HG02610 (cell line): ENCODE results near the gene RNASE1.

Experiments used
- ATAC-seq: cut with Tn5 transposase; IDR thresholded peaks from one replicate; pipeline ENCODE4 v1.9.1; 2021; ENCODE audit warnings: mild to moderate bottlenecking, moderate library complexity; ENCODE audit not compliant: unreplicated experiment

The RNASE1 gene

DNA sequence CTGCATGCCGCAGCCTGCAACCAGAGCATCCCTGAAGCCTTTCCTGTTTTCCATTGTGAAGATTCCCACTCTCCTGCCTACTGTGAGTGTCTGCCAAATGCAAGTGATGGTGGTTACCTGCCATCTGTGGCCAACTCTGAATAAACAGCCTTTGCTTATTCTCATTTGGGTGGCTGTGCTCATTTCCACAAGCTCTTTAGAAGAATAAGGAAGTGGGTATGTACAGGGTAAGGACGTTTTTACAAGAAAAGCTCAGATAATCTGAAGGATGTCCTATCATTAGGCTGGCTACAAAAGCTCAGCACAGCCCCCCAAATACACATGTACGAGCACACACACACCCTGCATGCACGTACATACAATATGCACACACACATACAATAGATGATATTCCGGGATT lies 7.3 kb upstream of the RNASE1 start:
- no peak for ATAC-seq

DNA sequence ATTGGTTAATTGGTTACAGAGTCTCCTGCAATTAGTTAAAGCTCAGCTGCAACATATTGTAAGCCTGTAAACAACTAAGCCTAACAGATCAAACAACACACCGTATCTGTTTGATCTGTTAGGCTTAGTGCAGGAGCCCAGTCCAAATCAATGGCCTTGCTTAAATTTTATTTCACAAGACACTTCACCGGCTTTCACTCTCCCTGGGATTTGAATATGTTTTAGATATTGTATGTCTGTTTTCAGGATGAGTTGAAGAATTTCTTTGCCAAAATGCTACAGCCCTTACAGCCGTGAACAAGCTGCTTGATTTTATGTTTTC lies 5.5 kb upstream of the RNASE1 start:
- ATAC-seq: no peak

DNA sequence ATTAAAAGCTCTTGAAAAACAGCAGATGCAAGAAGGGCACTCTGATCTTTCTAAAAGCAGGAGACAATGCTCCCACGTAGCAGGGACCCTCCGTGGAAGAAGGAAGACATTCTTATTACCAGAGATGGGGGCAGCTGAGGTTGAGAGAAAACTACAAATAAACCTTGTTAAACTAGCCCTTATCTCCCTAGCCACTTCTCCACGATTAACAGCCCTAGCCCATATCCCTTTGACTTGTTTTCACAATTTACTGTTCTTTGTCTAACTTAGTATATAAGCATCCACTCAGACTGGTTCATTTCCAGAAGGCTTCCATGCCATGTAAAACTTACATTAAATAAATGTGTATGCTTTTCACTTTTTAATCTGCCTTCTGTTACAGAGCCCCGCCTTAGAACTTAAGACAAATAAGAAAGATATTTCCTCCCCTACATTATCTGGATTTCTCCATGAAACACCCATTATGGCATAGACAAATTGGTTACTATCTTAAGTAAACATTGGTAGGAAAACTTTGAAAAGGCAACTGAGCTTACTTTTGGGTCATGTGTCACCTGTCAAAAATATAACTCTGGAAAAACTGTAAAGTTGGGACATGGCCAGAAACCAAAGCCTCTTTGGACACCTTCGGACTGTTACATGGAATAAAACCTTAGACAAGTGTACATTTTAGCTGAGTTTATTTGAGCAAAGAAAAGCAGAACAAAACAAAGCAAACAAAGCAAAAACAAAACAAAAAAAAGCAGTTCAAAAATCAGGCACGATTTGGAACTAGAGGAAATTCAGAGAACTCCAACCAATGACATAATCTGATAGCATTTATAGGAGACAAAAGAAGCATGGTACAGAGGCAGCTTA lies 4.9 kb upstream of the RNASE1 start:
- ATAC-seq: no peak

GRCh38 chr14:20805485-20805884 lies 2.8 kb upstream of the RNASE1 start:
- ATAC-seq: no peak

GRCh38 chr14:20803223-20803622 lies 579 bp upstream of the RNASE1 start:
- no peak for ATAC-seq

DNA sequence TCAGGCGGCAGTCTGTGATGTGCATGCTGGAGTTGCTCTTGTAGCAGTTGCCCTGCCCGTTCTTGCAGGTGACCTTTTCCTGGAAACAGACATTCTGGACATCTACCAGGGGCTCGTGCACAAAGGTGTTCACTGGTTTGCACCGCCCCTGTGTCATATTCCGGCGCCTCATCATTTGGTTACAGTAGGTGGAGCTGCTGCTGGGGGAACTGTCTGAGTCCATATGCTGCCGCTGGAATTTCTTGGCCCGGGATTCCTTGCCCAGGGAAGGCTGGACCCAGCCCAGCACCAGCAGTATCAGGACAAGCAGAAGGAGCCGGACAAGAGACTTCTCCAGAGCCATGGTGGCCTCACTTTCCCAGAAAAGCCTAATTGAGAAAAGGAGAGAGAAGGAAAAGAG lies 918 bp downstream of the RNASE1 start:
- ATAC-seq: no peak

DNA sequence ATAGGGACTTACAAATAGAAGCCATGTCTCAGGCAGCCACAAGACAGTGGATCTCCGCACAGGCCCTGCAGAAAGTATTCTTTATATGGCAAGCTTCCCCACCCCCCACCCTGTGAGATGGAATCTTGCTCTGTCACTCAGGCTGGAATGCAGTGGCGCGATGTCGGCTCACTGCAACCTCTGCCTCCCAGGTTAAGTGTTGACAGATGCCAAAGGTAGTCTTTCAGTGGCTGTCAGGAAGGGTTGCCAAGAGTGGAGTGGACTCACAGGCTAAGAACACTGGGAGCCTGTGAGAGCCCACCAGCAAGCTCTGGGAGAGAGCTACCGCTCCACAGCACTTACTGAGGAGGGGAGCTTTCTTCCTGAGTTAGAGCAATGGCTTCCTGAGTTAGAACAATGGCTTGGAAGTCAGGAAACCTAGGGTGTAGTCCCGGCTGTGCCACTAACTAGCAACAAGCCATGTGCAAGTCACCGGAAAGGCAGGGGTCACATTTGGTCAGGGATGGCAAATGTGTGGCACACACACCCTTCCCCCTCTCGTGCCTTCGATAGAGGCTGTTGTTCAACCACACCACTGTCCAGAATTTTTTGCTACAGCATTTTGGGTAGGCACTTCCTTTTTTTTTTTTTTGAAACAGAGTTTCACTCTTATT lies 2.6 kb downstream of the RNASE1 start:
- no peak for ATAC-seq

- no peak for ATAC-seq
These were observed 3.2 kb downstream of the RNASE1 start for GRCh38 chr14:20799456-20799891.

GRCh38 chr14:20798932-20799331 lies 3.7 kb downstream of the RNASE1 start:
- ATAC-seq: no peak

GRCh38 chr14:20798318-20798717 lies 4.3 kb downstream of the RNASE1 start:
- no peak for ATAC-seq

DNA sequence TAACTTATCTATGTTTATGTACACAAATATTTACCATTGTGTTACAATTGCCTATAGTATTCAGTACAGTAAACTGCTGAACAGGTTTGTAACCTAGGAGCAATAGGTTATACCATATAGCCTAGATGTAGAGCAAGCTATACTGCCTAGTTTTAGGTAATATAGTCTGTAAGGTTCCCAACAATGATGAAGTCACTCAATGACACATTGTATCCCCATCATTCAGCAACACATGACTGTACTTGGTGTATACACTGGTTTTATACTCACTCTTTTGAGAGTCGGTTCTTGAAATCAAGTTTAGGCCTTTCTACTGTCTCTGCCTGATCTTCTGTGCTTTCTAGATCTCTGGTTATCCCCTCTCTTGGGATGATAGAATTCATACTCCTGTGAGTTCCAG lies 5.5 kb downstream of the RNASE1 start:
- ATAC-seq: no peak

- no peak for ATAC-seq
These were observed 7.8 kb downstream of the RNASE1 start for GRCh38 chr14:20794644-20795369.

DNA sequence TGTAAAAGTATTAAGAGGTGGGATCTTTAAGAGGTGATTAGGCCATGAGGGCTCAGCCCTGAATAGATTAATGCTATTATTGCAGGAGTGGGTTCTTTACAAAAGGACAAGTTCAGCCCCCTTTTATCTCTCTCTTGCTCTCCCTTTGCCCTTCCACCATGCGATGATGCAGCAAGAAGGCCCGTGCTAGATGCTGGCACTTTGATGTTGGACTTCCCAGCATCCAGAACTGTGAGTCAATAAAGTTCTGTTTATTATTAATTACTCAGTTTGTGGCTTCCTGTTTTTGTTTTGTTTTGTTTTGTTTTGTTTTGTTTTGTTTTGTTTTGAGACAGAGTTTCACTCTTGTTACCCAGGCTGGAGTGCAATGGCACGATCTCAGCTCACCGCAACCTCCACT lies 10.1 kb downstream of the RNASE1 start:
- ATAC-seq: no peak

- ATAC-seq: no peak
These were observed 11.0 kb downstream of the RNASE1 start for GRCh38 chr14:20791597-20791996.

DNA sequence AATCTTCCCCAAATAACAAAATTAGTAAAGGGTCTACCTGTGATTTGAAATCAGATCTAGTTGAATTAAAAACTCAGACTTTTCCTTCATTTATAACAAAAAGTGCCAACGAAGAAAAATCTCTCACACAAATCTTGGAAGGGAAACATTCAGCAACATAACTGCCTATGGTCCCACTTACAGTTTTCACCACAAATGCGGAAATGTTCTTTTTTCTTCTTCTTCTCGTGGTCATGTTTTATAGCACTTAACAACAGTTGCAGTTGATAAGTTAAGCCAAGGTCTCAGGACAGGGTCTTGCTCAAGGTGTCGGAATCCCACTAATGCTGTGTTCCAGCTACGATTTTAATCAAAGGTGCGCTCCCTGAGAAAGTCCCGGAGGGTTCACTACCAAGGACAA lies 11.5 kb downstream of the RNASE1 start:
- ATAC-seq: no peak

GRCh38 chr14:20790464-20791116 lies 12.1 kb downstream of the RNASE1 start:
- no peak for ATAC-seq

- ATAC-seq: no peak
These were observed 13.3 kb downstream of the RNASE1 start for GRCh38 chr14:20789230-20789813.

DNA sequence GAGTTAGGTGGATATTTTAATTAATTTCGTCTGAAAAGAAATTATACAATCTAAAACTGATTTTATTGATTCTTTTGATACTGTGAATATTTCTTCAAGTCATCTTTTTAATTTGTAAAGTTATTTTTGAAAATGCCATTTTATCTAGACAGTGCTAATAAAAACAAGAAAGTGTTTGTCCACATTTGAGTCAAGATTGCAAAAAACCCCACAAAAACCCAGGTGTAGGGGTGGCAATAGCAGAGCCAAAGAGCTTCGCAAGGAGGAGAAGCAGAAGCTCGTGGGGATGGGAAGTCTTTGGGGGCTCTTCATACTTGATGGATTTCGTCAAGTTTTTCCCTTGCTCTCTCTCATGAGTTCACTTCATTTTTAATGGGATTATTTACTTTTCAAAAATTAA lies 15.6 kb downstream of the RNASE1 start:
- ATAC-seq: no peak

GRCh38 chr14:20782280-20782890 lies 20.3 kb downstream of the RNASE1 start:
- peak; percentile 45 for ATAC-seq

GRCh38 chr14:20781803-20782202 lies 20.8 kb downstream of the RNASE1 start:
- no peak for ATAC-seq

DNA sequence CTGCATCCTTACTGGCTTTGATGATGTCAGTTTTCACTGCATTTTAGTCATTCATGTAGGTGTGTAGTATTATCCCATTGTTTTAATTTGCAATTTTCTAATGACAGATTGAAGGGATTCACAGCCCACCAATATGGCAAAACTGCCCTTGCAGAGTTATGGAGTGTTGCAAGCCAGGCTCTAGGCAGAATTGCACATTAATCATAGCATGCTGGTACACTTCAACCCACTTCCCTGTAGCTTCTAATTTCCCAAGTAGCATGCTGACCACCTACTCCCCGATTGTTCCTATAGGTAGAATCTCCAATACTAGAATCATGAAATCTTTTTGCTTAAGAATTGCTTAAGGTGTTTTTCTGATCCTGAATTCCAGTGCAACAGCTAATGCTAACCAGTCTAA lies 26.7 kb downstream of the RNASE1 start:
- no peak for ATAC-seq
